ENCODE data around the gene CCNH.
A peak's percentile ranks its signal among the peaks of the same experiment; 100 is the strongest.

The CCNH gene

DNA sequence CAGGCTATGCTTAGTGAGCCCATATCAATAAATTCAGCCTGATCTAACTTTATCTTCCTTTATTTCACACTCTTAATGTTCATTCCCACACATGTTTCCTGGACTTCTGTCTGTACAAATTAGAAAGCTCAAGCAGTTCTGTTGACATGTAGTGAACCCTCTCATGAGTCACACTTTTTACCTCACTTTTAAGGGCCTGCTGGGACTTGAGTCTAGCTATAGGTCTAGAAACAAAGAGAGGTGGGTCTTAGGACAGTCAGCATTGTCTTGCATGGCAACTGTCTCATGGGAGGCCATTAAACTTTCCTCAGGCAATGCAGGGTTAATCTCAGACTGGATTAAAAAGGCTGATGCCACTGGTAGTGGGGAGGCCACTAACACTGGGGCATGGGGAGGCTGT, 8.6 kb upstream of the CCNH start:
- Histone ChIP-seq H3K27ac (replicated peaks) (no peak overlapping the region), H3K27me3 (ENCODE audit: insufficient read depth, poor library complexity, severe bottlenecking) (no peaks in the 10 kb centered on the region), H3K4me3 (replicated peaks; ENCODE audit: insufficient read depth, low read length) (no peak overlapping the region)
- DNase-seq (ENCODE audit: low read depth in 1 of 2, low spot score in 1 of 2), result no peak
- TF ChIP-seq REST (IDR thresholded peaks at IDR 0.05; ENCODE audit: insufficient replicate concordance, low read depth), result no peak
- no peak for TF ChIP-seq POLR2AphosphoS5 (IDR thresholded peaks at IDR 0.05; ENCODE audit: low read depth)
- no peak for TF ChIP-seq GABPA (IDR thresholded peaks at IDR 0.05; ENCODE audit: low read depth)
- no peak for TF ChIP-seq CTCF (IDR thresholded peaks at IDR 0.05; ENCODE audit: insufficient read depth, low read length)
- no peak for TF ChIP-seq SPI1 (IDR thresholded peaks at IDR 0.05; ENCODE audit: borderline replicate concordance, low read depth)

- no peak for TF ChIP-seq SPI1 (IDR thresholded peaks at IDR 0.05; ENCODE audit: borderline replicate concordance, low read depth)
- no peak for TF ChIP-seq CTCF (IDR thresholded peaks at IDR 0.05; ENCODE audit: insufficient read depth, low read length)
- no peak for TF ChIP-seq REST (IDR thresholded peaks at IDR 0.05; ENCODE audit: insufficient replicate concordance, low read depth)
- TF ChIP-seq POLR2AphosphoS5 (IDR thresholded peaks at IDR 0.05; ENCODE audit: low read depth), result no peak
- DNase-seq (ENCODE audit: low read depth in 1 of 2, low spot score in 1 of 2), result no peak
- Histone ChIP-seq H3K27ac (replicated peaks) (no peak overlapping the region), H3K4me3 (replicated peaks; ENCODE audit: insufficient read depth, low read length) (no peak overlapping the region), H3K27me3 (ENCODE audit: insufficient read depth, poor library complexity, severe bottlenecking) (no peaks in the 10 kb centered on the region)
These were observed 5.8 kb upstream of the CCNH start for GRCh38 chr5:87418506-87418905.

DNA sequence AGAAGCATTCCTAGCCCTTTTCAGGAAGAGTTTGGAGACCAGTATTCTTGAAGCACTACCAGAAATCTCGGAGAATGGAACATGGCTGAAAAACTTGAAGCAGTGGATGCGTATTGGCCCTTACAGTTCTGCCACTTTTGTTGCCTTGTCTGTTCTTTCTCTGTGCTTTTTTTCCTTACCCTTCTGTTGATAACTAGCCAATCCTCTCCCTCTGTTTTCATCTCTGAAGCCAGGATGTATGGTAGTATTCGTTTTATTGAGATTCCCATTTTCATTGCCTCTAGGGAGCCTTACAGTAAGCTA, 564 bp upstream of the CCNH start:
- DNase-seq (ENCODE audit: low read depth in 1 of 2, low spot score in 1 of 2), result no peak
- peak overlapping the region; percentile 86 for H3K27ac ChIP-seq (replicated peaks)
- H3K27me3 ChIP-seq (ENCODE audit: insufficient read depth, poor library complexity, severe bottlenecking), result no peaks in the 10 kb centered on the region
- H3K4me3 ChIP-seq (replicated peaks; ENCODE audit: insufficient read depth, low read length), result peak overlapping the region; percentile 31
- TF ChIP-seq GABPA (IDR thresholded peaks at IDR 0.05; ENCODE audit: low read depth) (no peak), CTCF (IDR thresholded peaks at IDR 0.05; ENCODE audit: insufficient read depth, low read length) (no peak), SPI1 (IDR thresholded peaks at IDR 0.05; ENCODE audit: borderline replicate concordance, low read depth) (no peak), POLR2AphosphoS5 (IDR thresholded peaks at IDR 0.05; ENCODE audit: low read depth) (no peak), REST (IDR thresholded peaks at IDR 0.05; ENCODE audit: insufficient replicate concordance, low read depth) (no peak)

Data from HL-60 (cell line).